ENCODE data around the gene DNM2.

The DNM2 gene

GRCh38 chr19:10678813-10679212 is 39.1 kb upstream of the DNM2 start:
- no peak for DNase-seq (ENCODE audit: low read depth, low spot score)
- TF ChIP-seq YY1 (IDR thresholded peaks at IDR 0.05; ENCODE audit: insufficient read depth, insufficient read length) (no peak), ZNF274 (IDR thresholded peaks at IDR 0.05; ENCODE audit: low read depth, low read length) (no peak), SUZ12 (IDR thresholded peaks at IDR 0.05; ENCODE audit: extremely low read depth, insufficient read depth, insufficient read length) (no peak)
- peaks cover 93% of the 10 kb centered on the region for H3K36me3 ChIP-seq (ENCODE audit: insufficient read depth, insufficient read length, low read length)
- no peak overlapping the region for H3K4me3 ChIP-seq (ENCODE audit: insufficient read length, low read depth)
- no peaks in the 10 kb centered on the region for H3K9me3 ChIP-seq (ENCODE audit: insufficient read depth, low read length)
- H3K27me3 ChIP-seq (ENCODE audit: insufficient read depth, insufficient read length): no peaks in the 10 kb centered on the region
- peak overlapping the region; percentile 3 for H3K9ac ChIP-seq (ENCODE audit: insufficient read length, low read depth)
- peaks cover 16% of the 10 kb centered on the region for H3K4me1 ChIP-seq (ENCODE audit: insufficient read depth, insufficient read length)

DNA sequence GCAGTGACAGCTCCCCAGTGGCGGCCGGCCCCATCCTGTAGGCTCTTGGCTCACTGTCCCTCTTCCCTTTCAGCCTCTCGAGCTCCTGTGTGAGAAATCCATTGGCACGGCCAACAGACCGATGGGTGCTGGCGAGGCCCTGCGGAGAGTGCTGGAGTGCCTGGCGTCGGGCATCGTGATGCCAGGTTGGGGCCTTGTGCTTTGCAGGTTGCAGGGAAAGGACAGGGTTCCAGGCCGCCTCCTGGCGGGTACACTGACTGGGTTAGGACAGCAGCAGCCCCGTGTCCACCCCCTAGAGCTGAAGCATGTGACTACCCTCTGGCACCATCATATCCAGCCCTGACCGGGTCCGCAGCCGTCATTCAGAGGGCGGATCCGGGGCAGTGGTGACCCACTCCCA is 38.1 kb upstream of the DNM2 start:
- TF ChIP-seq ZNF274 (IDR thresholded peaks at IDR 0.05; ENCODE audit: low read depth, low read length): no peak
- no peak for TF ChIP-seq SUZ12 (IDR thresholded peaks at IDR 0.05; ENCODE audit: extremely low read depth, insufficient read depth, insufficient read length)
- no peaks in the 10 kb centered on the region for H3K27me3 ChIP-seq (ENCODE audit: insufficient read depth, insufficient read length)
- peaks cover 16% of the 10 kb centered on the region for H3K4me1 ChIP-seq (ENCODE audit: insufficient read depth, insufficient read length)
- H3K36me3 ChIP-seq (ENCODE audit: insufficient read depth, insufficient read length, low read length): peaks cover 94% of the 10 kb centered on the region
- H3K9me3 ChIP-seq (ENCODE audit: insufficient read depth, low read length): no peaks in the 10 kb centered on the region
- no peak overlapping the region for H3K4me3 ChIP-seq (ENCODE audit: insufficient read length, low read depth)
- H3K9ac ChIP-seq (ENCODE audit: insufficient read length, low read depth): no peak overlapping the region
- no peak for DNase-seq (ENCODE audit: low read depth, low spot score)

GRCh38 chr19:10680545-10681135 is 37.2 kb upstream of the DNM2 start:
- H3K9ac ChIP-seq (ENCODE audit: insufficient read length, low read depth): no peak overlapping the region
- no peaks in the 10 kb centered on the region for H3K27me3 ChIP-seq (ENCODE audit: insufficient read depth, insufficient read length)
- peaks cover 94% of the 10 kb centered on the region for H3K36me3 ChIP-seq (ENCODE audit: insufficient read depth, insufficient read length, low read length)
- peaks cover 16% of the 10 kb centered on the region for H3K4me1 ChIP-seq (ENCODE audit: insufficient read depth, insufficient read length)
- H3K4me3 ChIP-seq (ENCODE audit: insufficient read length, low read depth): no peak overlapping the region
- no peak for TF ChIP-seq YY1 (IDR thresholded peaks at IDR 0.05; ENCODE audit: insufficient read depth, insufficient read length)
- no peak for TF ChIP-seq SUZ12 (IDR thresholded peaks at IDR 0.05; ENCODE audit: extremely low read depth, insufficient read depth, insufficient read length)
- TF ChIP-seq ZNF274 (IDR thresholded peaks at IDR 0.05; ENCODE audit: low read depth, low read length): no peak
- H3K9me3 ChIP-seq (ENCODE audit: insufficient read depth, low read length): no peaks in the 10 kb centered on the region
- DNase-seq (ENCODE audit: low read depth, low spot score): no peak

DNA sequence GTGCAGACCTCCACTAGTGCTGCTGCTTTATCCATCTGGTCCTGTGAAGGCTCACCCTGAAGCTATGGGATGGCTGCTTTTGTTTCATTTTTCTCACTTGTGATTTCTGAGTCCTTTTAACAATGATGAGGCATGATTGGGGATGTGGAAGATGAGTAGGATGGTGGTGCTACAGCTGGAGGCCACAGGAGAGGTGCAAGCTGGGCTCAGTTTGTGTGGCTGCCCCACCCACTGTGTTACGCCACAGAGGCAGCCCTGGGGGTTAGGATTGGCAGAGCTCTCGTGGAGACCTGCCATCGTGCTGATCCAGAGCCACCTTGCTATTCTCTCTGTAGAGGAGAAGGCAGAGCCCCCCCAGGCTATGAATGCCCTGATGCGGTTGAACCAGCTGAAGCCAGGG is 36.2 kb upstream of the DNM2 start:
- Histone ChIP-seq H3K9me3 (ENCODE audit: insufficient read depth, low read length) (no peaks in the 10 kb centered on the region), H3K4me1 (ENCODE audit: insufficient read depth, insufficient read length) (peaks cover 20% of the 10 kb centered on the region), H3K27me3 (ENCODE audit: insufficient read depth, insufficient read length) (no peaks in the 10 kb centered on the region), H3K9ac (ENCODE audit: insufficient read length, low read depth) (no peak overlapping the region), H3K4me3 (ENCODE audit: insufficient read length, low read depth) (no peak overlapping the region), H3K36me3 (ENCODE audit: insufficient read depth, insufficient read length, low read length) (peaks cover 99% of the 10 kb centered on the region)
- TF ChIP-seq YY1 (IDR thresholded peaks at IDR 0.05; ENCODE audit: insufficient read depth, insufficient read length) (no peak), ZNF274 (IDR thresholded peaks at IDR 0.05; ENCODE audit: low read depth, low read length) (no peak), SUZ12 (IDR thresholded peaks at IDR 0.05; ENCODE audit: extremely low read depth, insufficient read depth, insufficient read length) (no peak)
- DNase-seq (ENCODE audit: low read depth, low spot score): no peak

GRCh38 chr19:10682397-10683063 is 35.3 kb upstream of the DNM2 start:
- H3K4me1 ChIP-seq (ENCODE audit: insufficient read depth, insufficient read length): peaks cover 20% of the 10 kb centered on the region
- no peaks in the 10 kb centered on the region for H3K27me3 ChIP-seq (ENCODE audit: insufficient read depth, insufficient read length)
- DNase-seq (ENCODE audit: low read depth, low spot score): no peak
- H3K9me3 ChIP-seq (ENCODE audit: insufficient read depth, low read length): no peaks in the 10 kb centered on the region
- no peak for TF ChIP-seq YY1 (IDR thresholded peaks at IDR 0.05; ENCODE audit: insufficient read depth, insufficient read length)
- no peak for TF ChIP-seq SUZ12 (IDR thresholded peaks at IDR 0.05; ENCODE audit: extremely low read depth, insufficient read depth, insufficient read length)
- TF ChIP-seq ZNF274 (IDR thresholded peaks at IDR 0.05; ENCODE audit: low read depth, low read length): no peak
- no peak overlapping the region for H3K4me3 ChIP-seq (ENCODE audit: insufficient read length, low read depth)
- no peak overlapping the region for H3K9ac ChIP-seq (ENCODE audit: insufficient read length, low read depth)
- H3K36me3 ChIP-seq (ENCODE audit: insufficient read depth, insufficient read length, low read length): peaks cover 99% of the 10 kb centered on the region

DNA sequence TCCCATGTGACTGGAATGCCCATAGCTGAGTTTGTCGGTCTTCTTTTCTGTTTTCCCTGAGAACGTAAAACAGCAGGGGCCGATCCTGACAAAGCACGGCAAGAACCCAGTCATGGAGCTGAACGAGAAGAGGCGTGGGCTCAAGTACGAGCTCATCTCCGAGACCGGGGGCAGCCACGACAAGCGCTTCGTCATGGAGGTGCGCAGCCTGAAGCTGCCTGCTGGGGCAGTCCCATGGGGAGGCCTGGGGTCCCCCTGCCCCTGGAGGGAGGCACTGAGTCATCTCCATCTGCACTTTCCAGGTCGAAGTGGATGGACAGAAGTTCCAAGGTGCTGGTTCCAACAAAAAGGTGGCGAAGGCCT is 34.8 kb upstream of the DNM2 start:
- no peak overlapping the region for H3K4me3 ChIP-seq (ENCODE audit: insufficient read length, low read depth)
- H3K27me3 ChIP-seq (ENCODE audit: insufficient read depth, insufficient read length): no peaks in the 10 kb centered on the region
- peaks cover 99% of the 10 kb centered on the region for H3K36me3 ChIP-seq (ENCODE audit: insufficient read depth, insufficient read length, low read length)
- no peaks in the 10 kb centered on the region for H3K9me3 ChIP-seq (ENCODE audit: insufficient read depth, low read length)
- H3K4me1 ChIP-seq (ENCODE audit: insufficient read depth, insufficient read length): peaks cover 20% of the 10 kb centered on the region
- no peak for DNase-seq (ENCODE audit: low read depth, low spot score)
- no peak for TF ChIP-seq ZNF274 (IDR thresholded peaks at IDR 0.05; ENCODE audit: low read depth, low read length)
- no peak for TF ChIP-seq YY1 (IDR thresholded peaks at IDR 0.05; ENCODE audit: insufficient read depth, insufficient read length)
- no peak for TF ChIP-seq SUZ12 (IDR thresholded peaks at IDR 0.05; ENCODE audit: extremely low read depth, insufficient read depth, insufficient read length)
- no peak overlapping the region for H3K9ac ChIP-seq (ENCODE audit: insufficient read length, low read depth)

GRCh38 chr19:10683582-10683981 is 34.3 kb upstream of the DNM2 start:
- Histone ChIP-seq H3K27me3 (ENCODE audit: insufficient read depth, insufficient read length) (no peaks in the 10 kb centered on the region), H3K4me3 (ENCODE audit: insufficient read length, low read depth) (no peak overlapping the region), H3K36me3 (ENCODE audit: insufficient read depth, insufficient read length, low read length) (peaks cover 99% of the 10 kb centered on the region), H3K9me3 (ENCODE audit: insufficient read depth, low read length) (no peaks in the 10 kb centered on the region), H3K9ac (ENCODE audit: insufficient read length, low read depth) (no peak overlapping the region), H3K4me1 (ENCODE audit: insufficient read depth, insufficient read length) (peaks cover 19% of the 10 kb centered on the region)
- no peak for DNase-seq (ENCODE audit: low read depth, low spot score)
- TF ChIP-seq SUZ12 (IDR thresholded peaks at IDR 0.05; ENCODE audit: extremely low read depth, insufficient read depth, insufficient read length) (no peak), YY1 (IDR thresholded peaks at IDR 0.05; ENCODE audit: insufficient read depth, insufficient read length) (no peak), ZNF274 (IDR thresholded peaks at IDR 0.05; ENCODE audit: low read depth, low read length) (no peak)
